HEK293 (cell line): ENCODE measurements around the gene TMIGD2.

Experiments used
- ATF2 ChIP-seq: fragments of 450-650 bp; formaldehyde crosslinking; IDR thresholded peaks from 2 replicates; pipeline ENCODE4 v1.5.1; 2016; ENCODE audit warnings: missing biosample characterization, missing genetic modification characterization, low read depth
- CTCF ChIP-seq: fragments of 450-650 bp; formaldehyde crosslinking; IDR thresholded peaks from 2 replicates; pipeline ENCODE4 v1.5.1; 2016; ENCODE audit warnings: missing biosample characterization, missing genetic modification characterization
- ZBTB11 ChIP-seq: fragments of 450-650 bp; formaldehyde crosslinking; conservative IDR thresholded peaks from 2 replicates; pipeline ENCODE4 v1.5.1; 2016; ENCODE audit warnings: low read depth, missing biosample characterization, missing genetic modification characterization
- ZNF138 ChIP-seq: fragments of 450-650 bp; formaldehyde crosslinking; IDR thresholded peaks from 2 replicates; pipeline ENCODE4 v1.5.1; 2016; ENCODE audit warnings: missing biosample characterization, missing genetic modification characterization, borderline replicate concordance
- ZNF23 ChIP-seq: fragments of 450-650 bp; formaldehyde crosslinking; IDR thresholded peaks from 2 replicates; pipeline ENCODE4 v1.5.1; 2016; ENCODE audit warnings: missing biosample characterization, missing genetic modification characterization, borderline replicate concordance
- ZNF274 ChIP-seq, 2 experiments: fragments of 200-500 bp in 1 of 2; fragments of 450-650 bp in 1 of 2; sonication (Bioruptor generic) in 1 of 2; formaldehyde crosslinking in 1 of 2; IDR thresholded peaks; 2 replicates each; pipeline versions ENCODE4 v1.5.1 to v1.6.1; 2014 to 2016; ENCODE audit warnings: borderline replicate concordance in 1 of 2, inconsistent platforms in 1 of 2, low read length in 1 of 2, missing biosample characterization in 1 of 2, missing genetic modification characterization in 1 of 2
- ZNF449 ChIP-seq: fragments of 450-650 bp; formaldehyde crosslinking; IDR thresholded peaks from 2 replicates; pipeline ENCODE4 v1.5.1; 2017; ENCODE audit warnings: missing biosample characterization, mild to moderate bottlenecking, missing genetic modification characterization, moderate library complexity
- ZNF530 ChIP-seq: fragments of 450-650 bp; formaldehyde crosslinking; IDR thresholded peaks from 2 replicates; pipeline ENCODE4 v1.5.1; 2016; ENCODE audit warnings: low read depth, missing biosample characterization, missing genetic modification characterization
- ZNF645 ChIP-seq: fragments of 450-650 bp; formaldehyde crosslinking; IDR thresholded peaks from 2 replicates; pipeline ENCODE4; 2016; ENCODE audit warnings: missing biosample characterization, missing genetic modification characterization
- ZNF677 ChIP-seq: fragments of 450-650 bp; IDR thresholded peaks from 2 replicates; pipeline ENCODE4 v1.5.0; 2018; ENCODE audit warnings: missing biosample characterization, mild to moderate bottlenecking, missing genetic modification characterization, moderate library complexity
- ZSCAN16 ChIP-seq: fragments of 450-650 bp; formaldehyde crosslinking; IDR thresholded peaks from 2 replicates; pipeline ENCODE4 v1.5.1; 2016; ENCODE audit warnings: missing biosample characterization, missing genetic modification characterization

- TF ChIP-seq CTCF (tag by site-specific recombination) (no peak), ZSCAN16 (no peak), ZNF449 (no peak), ZBTB11 (no peak), ZNF677 (tag by site-specific recombination) (no peak), ZNF530 (tag by site-specific recombination) (no peak), ATF2 (tag by site-specific recombination) (no peak), ZNF138 (tag by site-specific recombination) (no peak), ZNF274 (IDR thresholded peaks at IDR 0.05; ENCODE audit: low read length) (no peak), ZNF274 (tag by site-specific recombination; IDR thresholded peaks at IDR 0.05; ENCODE audit: borderline replicate concordance) (no peak), ZNF645 (no peak), ZNF23 (no peak)
Observed at GRCh38 chr19:4278419-4279266, 23.5 kb downstream of the TMIGD2 start, which contains the start of gene SHD.
